Neural progenitor cell (in vitro differentiated cells): Measurements from ENCODE around the gene LPP.

Experiments used
- CTCF ChIP-seq: fragments of 200-600 bp; sonication (generic); IDR thresholded peaks from 2 replicates; pipeline ENCODE4 v1.5.1; 2017; ENCODE audit warnings: antibody characterized with exemption, mild to moderate bottlenecking
- EZH2 ChIP-seq: fragments of 200-600 bp; sonication (generic); IDR thresholded peaks from 2 replicates; pipeline ENCODE4 v1.6.1; 2017; ENCODE audit warnings: antibody characterized with exemption, mild to moderate bottlenecking, moderate library complexity
- EZH2phosphoT487 ChIP-seq: fragments of 200-600 bp; sonication (generic); IDR thresholded peaks from 2 replicates; pipeline ENCODE4 v1.6.1; 2017; ENCODE audit warnings: antibody characterized with exemption

- no peak for TF ChIP-seq CTCF
- TF ChIP-seq EZH2, result no peak
- TF ChIP-seq EZH2phosphoT487, result no peak
Observed at GRCh38 chr3:188683032-188683521, 529.1 kb downstream of the LPP start.
